ENCODE results near the gene HOXA9.

The HOXA9 gene

GRCh38 chr7:27176962-27177794 is 11.8 kb upstream of the HOXA9 start:
- DNase-seq (ENCODE audit: low read depth in 2 of 2) = no peak

GRCh38 chr7:27176524-27176845 is 11.1 kb upstream of the HOXA9 start:
- DNase-seq (ENCODE audit: low read depth in 2 of 2) = no peak

- no peak for DNase-seq (ENCODE audit: low read depth in 2 of 2)
These were observed 10.5 kb upstream of the HOXA9 start for GRCh38 chr7:27175626-27176523.

GRCh38 chr7:27174874-27175625 is 9.7 kb upstream of the HOXA9 start:
- no peak for DNase-seq (ENCODE audit: low read depth in 2 of 2)

- DNase-seq (ENCODE audit: low read depth in 2 of 2) = no peak
These were observed 8.9 kb upstream of the HOXA9 start, which contains the start of gene HOXA10 for GRCh38 chr7:27173956-27174873. Gene HOXA10, minus strand, starts transcription at chr7:27174320. Its CDS starts 14 bp downstream, at chr7:27174306.

- no peak for DNase-seq (ENCODE audit: low read depth in 2 of 2)
These were observed 8.2 kb upstream of the HOXA9 start for GRCh38 chr7:27173511-27173955.

GRCh38 chr7:27172823-27173510 is 7.6 kb upstream of the HOXA9 start:
- no peak for DNase-seq (ENCODE audit: low read depth in 2 of 2)

- no peak for DNase-seq (ENCODE audit: low read depth in 2 of 2)
These were observed 7.0 kb upstream of the HOXA9 start for GRCh38 chr7:27172315-27172774.

GRCh38 chr7:27171637-27172314 is 6.4 kb upstream of the HOXA9 start:
- no peak for DNase-seq (ENCODE audit: low read depth in 2 of 2)

GRCh38 chr7:27171325-27171636 is 5.9 kb upstream of the HOXA9 start:
- no peak for DNase-seq (ENCODE audit: low read depth in 2 of 2)

GRCh38 chr7:27170426-27171324 is 5.3 kb upstream of the HOXA9 start:
- no peak for DNase-seq (ENCODE audit: low read depth in 2 of 2)

- no peak for DNase-seq (ENCODE audit: low read depth in 2 of 2)
These were observed 4.5 kb upstream of the HOXA9 start for GRCh38 chr7:27169658-27170425.

- no peak for DNase-seq (ENCODE audit: low read depth in 2 of 2)
These were observed 3.1 kb upstream of the HOXA9 start for GRCh38 chr7:27168265-27168947.

- no peak for DNase-seq (ENCODE audit: low read depth in 2 of 2)
These were observed 2.6 kb upstream of the HOXA9 start for GRCh38 chr7:27167916-27168264.

- DNase-seq (ENCODE audit: low read depth in 2 of 2) = no peak
These were observed 1.5 kb upstream of the HOXA9 start for GRCh38 chr7:27166531-27167505.

GRCh38 chr7:27165996-27166530 is 726 bp upstream of the HOXA9 start:
- DNase-seq (ENCODE audit: low read depth in 2 of 2) = no peak
